HL-60 (cell line): ENCODE measurements around the gene ARID5B.

ENCODE experiments used
- CTCF ChIP-seq: IDR thresholded peaks from one replicate; pipeline ENCODE4 v1.5.1; 2011; ENCODE audit warnings: low read length, control low read depth, inconsistent platforms; ENCODE audit not compliant: insufficient read depth
- POLR2AphosphoS5 ChIP-seq: IDR thresholded peaks from 2 replicates; pipeline ENCODE4 v1.6.1; 2012; ENCODE audit warnings: low read depth

DNA sequence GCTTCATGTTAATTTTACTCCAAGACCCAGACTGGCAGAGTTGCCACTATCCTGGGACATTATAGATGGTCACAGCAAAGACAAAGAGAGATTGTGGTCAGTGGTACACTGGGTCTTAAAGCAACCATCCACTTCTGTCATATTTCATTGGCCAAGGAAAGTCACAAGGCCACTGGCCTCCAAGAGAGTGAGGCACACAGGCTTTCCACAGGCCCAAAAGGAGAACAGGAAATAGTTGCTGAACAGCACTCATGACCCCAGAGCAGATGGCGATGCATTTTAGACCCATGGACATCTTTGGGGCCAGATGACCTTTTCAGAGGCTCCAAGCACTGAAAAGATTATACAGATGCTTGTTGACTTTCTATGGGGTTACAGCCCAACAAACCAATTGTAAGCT is 97.4 kb downstream of the ARID5B start:
- no peak for TF ChIP-seq CTCF
- TF ChIP-seq POLR2AphosphoS5 = no peak
